Upper lobe of left lung (tissue), 4 donors: ENCODE data around the gene FIBCD1.

Experiments
- POLR2A ChIP-seq, 4 donors: fragments of 450-650 bp; IDR thresholded peaks; one replicate each; pipeline ENCODE4 v1.5.1; 2016 to 2017; ENCODE audit warnings: antibody characterized with exemption in 4 of 4, mild to moderate bottlenecking in 2 of 4
- TF ChIP-seq, protein P1 (sequence below), 6 experiments: fragments of 450-650 bp in 4 of 6; fragments of 200-600 bp in 2 of 6; sonication (generic) in 2 of 6; IDR thresholded peaks; one replicate each; pipeline ENCODE4 v1.5.1; 2016 to 2019; ENCODE audit warnings: antibody characterized with exemption in 6 of 6

DNA sequence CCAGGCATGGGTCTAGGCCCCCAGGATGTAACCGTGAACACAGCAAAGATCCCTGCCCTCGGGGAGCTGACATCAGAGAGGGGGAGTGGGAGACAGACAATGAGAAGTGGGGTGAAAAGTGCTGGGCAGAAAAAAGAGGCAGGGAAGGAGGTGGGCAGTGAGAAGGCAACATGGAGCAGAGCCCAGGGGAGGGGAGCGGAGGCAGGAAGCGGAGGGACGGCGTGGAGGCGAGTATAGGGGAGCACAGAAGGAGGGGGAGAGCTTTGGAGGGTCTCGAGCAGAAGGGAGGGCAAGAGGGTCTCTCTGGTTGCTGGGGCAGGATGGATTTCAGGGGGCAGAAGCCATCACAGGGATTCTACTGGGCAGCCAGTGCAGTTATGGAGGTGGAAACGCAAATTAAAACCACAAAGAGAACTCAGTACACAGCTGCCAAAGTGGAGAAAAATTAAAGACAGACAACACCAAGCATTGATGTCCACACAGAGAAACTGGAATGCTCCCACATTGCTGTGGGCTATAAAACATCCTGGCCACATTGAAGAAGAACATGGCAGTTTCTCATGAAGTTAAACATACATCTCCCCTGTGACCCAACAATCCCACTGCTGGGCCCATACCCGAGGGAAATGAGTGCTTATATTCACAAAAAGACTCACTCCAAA lies 48.8 kb upstream of the FIBCD1 start:
- TF ChIP-seq, protein P1, sequence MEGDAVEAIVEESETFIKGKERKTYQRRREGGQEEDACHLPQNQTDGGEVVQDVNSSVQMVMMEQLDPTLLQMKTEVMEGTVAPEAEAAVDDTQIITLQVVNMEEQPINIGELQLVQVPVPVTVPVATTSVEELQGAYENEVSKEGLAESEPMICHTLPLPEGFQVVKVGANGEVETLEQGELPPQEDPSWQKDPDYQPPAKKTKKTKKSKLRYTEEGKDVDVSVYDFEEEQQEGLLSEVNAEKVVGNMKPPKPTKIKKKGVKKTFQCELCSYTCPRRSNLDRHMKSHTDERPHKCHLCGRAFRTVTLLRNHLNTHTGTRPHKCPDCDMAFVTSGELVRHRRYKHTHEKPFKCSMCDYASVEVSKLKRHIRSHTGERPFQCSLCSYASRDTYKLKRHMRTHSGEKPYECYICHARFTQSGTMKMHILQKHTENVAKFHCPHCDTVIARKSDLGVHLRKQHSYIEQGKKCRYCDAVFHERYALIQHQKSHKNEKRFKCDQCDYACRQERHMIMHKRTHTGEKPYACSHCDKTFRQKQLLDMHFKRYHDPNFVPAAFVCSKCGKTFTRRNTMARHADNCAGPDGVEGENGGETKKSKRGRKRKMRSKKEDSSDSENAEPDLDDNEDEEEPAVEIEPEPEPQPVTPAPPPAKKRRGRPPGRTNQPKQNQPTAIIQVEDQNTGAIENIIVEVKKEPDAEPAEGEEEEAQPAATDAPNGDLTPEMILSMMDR (IDR thresholded peaks at IDR 0.05), result no peak
- no peak for TF ChIP-seq POLR2A (IDR thresholded peaks at IDR 0.05)
